AG08396 (cell line): ENCODE data around the gene KCNA2.

ENCODE experiments used
- DNase-seq: peaks from one replicate; pipeline ENCODE4 v3.0.0; 2012; ENCODE audit warnings: low spot score, mixed read lengths

Gene KCNA2

GRCh38 chr1:110605901-110606656 is at the start of gene KCNA2:
Gene KCNA2 (minus strand): TSS chr1:110606358. CDS start chr1:110604782, 1,576 bp downstream.
- peak; percentile 37 for DNase-seq

GRCh38 chr1:110650609-110651008 is 44.5 kb upstream of the KCNA2 start:
- no peak for DNase-seq

GRCh38 chr1:110648417-110648816 is 42.3 kb upstream of the KCNA2 start:
- no peak for DNase-seq

GRCh38 chr1:110647254-110647891 is 41.2 kb upstream of the KCNA2 start:
- DNase-seq, result peak; percentile 18

- peak; percentile 50 for DNase-seq
Measured at GRCh38 chr1:110645821-110646735, 39.9 kb upstream of the KCNA2 start.

GRCh38 chr1:110645211-110645610 is 39.1 kb upstream of the KCNA2 start:
- DNase-seq, result no peak

- no peak for DNase-seq
Measured at GRCh38 chr1:110643879-110644472, 37.8 kb upstream of the KCNA2 start.

- peak; percentile 24 for DNase-seq
Measured at GRCh38 chr1:110639724-110640386, 33.7 kb upstream of the KCNA2 start.

GRCh38 chr1:110638556-110638955 is 32.4 kb upstream of the KCNA2 start:
- no peak for DNase-seq

GRCh38 chr1:110638058-110638457 is 31.9 kb upstream of the KCNA2 start:
- no peak for DNase-seq

GRCh38 chr1:110637475-110637874 is 31.3 kb upstream of the KCNA2 start:
- no peak for DNase-seq

GRCh38 chr1:110636149-110636935 is 30.2 kb upstream of the KCNA2 start:
- no peak for DNase-seq

- DNase-seq, result no peak
Measured at GRCh38 chr1:110635434-110635833, 29.3 kb upstream of the KCNA2 start.

- DNase-seq, result peak; percentile 76
Measured at GRCh38 chr1:110634455-110635311, 28.5 kb upstream of the KCNA2 start.

GRCh38 chr1:110634086-110634454 is 27.9 kb upstream of the KCNA2 start:
- no peak for DNase-seq

GRCh38 chr1:110633646-110634030 is 27.5 kb upstream of the KCNA2 start:
- DNase-seq, result no peak

- DNase-seq, result no peak
Measured at GRCh38 chr1:110631836-110632620, 25.9 kb upstream of the KCNA2 start.

GRCh38 chr1:110630839-110631663 is 24.9 kb upstream of the KCNA2 start:
- peak; percentile 75 for DNase-seq
